ENCODE data around the gene DHDDS. TPM values are rescaled to one million over a fixed set of nuclear protein-coding genes. Genes with fewer than 3 reads are reported as not detected.

DHDDS gene
- total RNA-seq, 4 donors from 2014 or later = 54.5 to 76.6 (median 62.1) TPM

GRCh38 chr1:26472320-26472900 is 40.3 kb downstream of the DHDDS start, which contains the start of gene HMGN2:
TSS of gene HMGN2 (plus strand) at chr1:26472440. CDS start at chr1:26472613, 173 bp downstream.
- no peaks in the 10 kb centered on the region for H3K9me3 ChIP-seq
- peaks cover 0 to 51% (median 0%) of the 10 kb centered on the region in 3 donors for H3K36me3 ChIP-seq
- peak within 1 kb of the TSS; percentile 80 to 99 (median 89) for H3K4me3 ChIP-seq
- TF ChIP-seq POLR2A (IDR thresholded peaks at IDR 0.05) = peak; percentile 44 to 45
- peak in 2 of 6 experiments; percentile 10 to 13 for TF ChIP-seq CTCF (IDR thresholded peaks at IDR 0.05)
- H3K27me3 ChIP-seq = no peaks in the 10 kb centered on the region
- peak; percentile 92 to 97 (median 94) for DNase-seq
- peaks cover 0 to 29% (median 16%) of the 10 kb centered on the region in 4 donors for H3K4me1 ChIP-seq
- peak within 1 kb of the TSS; percentile 96 to 100 (median 98) for H3K27ac ChIP-seq

- Histone ChIP-seq H3K27ac (peak overlapping the region; percentile 96 to 100 (median 98)), H3K9me3 (no peaks in the 10 kb centered on the region), H3K4me1 (peaks cover 0 to 29% (median 16%) of the 10 kb centered on the region in 4 donors), H3K36me3 (peaks cover 0 to 50% (median 0%) of the 10 kb centered on the region in 3 donors), H3K4me3 (peak overlapping the region; percentile 80 to 99 (median 89)), H3K27me3 (no peaks in the 10 kb centered on the region)
- TF ChIP-seq CTCF (IDR thresholded peaks at IDR 0.05) (no peak), POLR2A (IDR thresholded peaks at IDR 0.05) (peak; percentile 15 to 20)
- DNase-seq = peak; percentile 96 to 98 (median 97)
Measured at GRCh38 chr1:26472901-26473845, 41.1 kb downstream of the DHDDS start.

GRCh38 chr1:26474818-26475217 is 42.7 kb downstream of the DHDDS start:
- no peaks in the 10 kb centered on the region for H3K9me3 ChIP-seq
- DNase-seq = peak in 1 of 3 donors; percentile 35
- H3K27ac ChIP-seq = no peak overlapping the region
- H3K4me1 ChIP-seq = peaks cover 0 to 29% (median 16%) of the 10 kb centered on the region in 4 donors
- H3K27me3 ChIP-seq = no peaks in the 10 kb centered on the region
- H3K4me3 ChIP-seq = no peak overlapping the region
- peaks cover 0 to 44% (median 0%) of the 10 kb centered on the region in 3 donors for H3K36me3 ChIP-seq
- TF ChIP-seq CTCF (IDR thresholded peaks at IDR 0.05) (no peak), POLR2A (IDR thresholded peaks at IDR 0.05) (no peak)

GRCh38 chr1:26475989-26476388 is 43.9 kb downstream of the DHDDS start:
- TF ChIP-seq CTCF (IDR thresholded peaks at IDR 0.05) (no peak), POLR2A (IDR thresholded peaks at IDR 0.05) (no peak)
- Histone ChIP-seq H3K4me3 (no peak overlapping the region), H3K36me3 (peaks cover 0 to 44% (median 0%) of the 10 kb centered on the region in 3 donors)

GRCh38 chr1:26476958-26477357 is 44.8 kb downstream of the DHDDS start:
- peaks cover 0 to 13% (median 2%) of the 10 kb centered on the region in 4 donors for H3K4me1 ChIP-seq
- no peak for DNase-seq
- peaks cover 0 to 44% (median 0%) of the 10 kb centered on the region in 3 donors for H3K36me3 ChIP-seq

More at GRCh38 chr1:26475989-26476388, 43.9 kb downstream of the DHDDS start:
- H3K9me3 ChIP-seq = no peaks in the 10 kb centered on the region
- H3K27ac ChIP-seq = no peak overlapping the region
- H3K27me3 ChIP-seq = no peaks in the 10 kb centered on the region
- H3K4me1 ChIP-seq = peaks cover 0 to 22% (median 11%) of the 10 kb centered on the region in 4 donors
- peak in 1 of 3 donors; percentile 0 for DNase-seq

More at GRCh38 chr1:26476958-26477357, 44.8 kb downstream of the DHDDS start:
- H3K9me3 ChIP-seq = no peaks in the 10 kb centered on the region
- no peak overlapping the region for H3K4me3 ChIP-seq
- H3K27me3 ChIP-seq = no peaks in the 10 kb centered on the region
- TF ChIP-seq CTCF (IDR thresholded peaks at IDR 0.05) (no peak), POLR2A (IDR thresholded peaks at IDR 0.05) (no peak)
- H3K27ac ChIP-seq = no peak overlapping the region

Data from Peyer's patch (tissue), 4 donors.